ENCODE data around the gene NTSR1. TPM values are rescaled to one million over a fixed set of nuclear protein-coding genes. Genes with fewer than 3 reads are reported as not detected.

Gene NTSR1
- total RNA-seq, 4 donors from 2014 or later: 0.06 to 0.09 TPM; not detected in 2

DNA sequence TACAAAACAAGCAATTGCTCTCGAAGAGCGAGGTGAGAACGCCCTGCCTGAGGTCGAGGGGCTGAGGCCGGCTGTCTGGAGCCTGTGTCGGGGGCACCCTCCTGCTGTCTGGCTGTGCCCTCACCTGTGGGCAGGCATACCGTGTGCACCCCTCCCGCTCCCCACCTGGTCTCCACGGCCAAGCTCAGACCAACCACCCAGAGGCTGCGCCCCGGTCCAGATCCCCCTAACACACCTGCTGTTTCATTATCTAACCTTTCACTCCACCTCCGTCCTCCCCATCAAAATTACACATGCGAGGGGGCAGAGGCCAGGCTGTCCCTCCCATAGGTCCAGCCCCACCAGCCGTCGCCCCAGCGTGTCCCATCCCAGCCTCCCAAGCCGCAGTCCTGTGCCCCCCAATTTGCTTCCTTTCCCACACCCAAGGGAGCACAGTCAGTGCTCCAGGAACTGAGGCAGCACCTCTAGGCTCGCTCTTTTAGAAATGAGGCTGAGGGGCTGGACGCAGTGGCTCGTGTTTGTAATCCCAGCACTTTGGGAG, 35.2 kb downstream of the NTSR1 start:
- no peak overlapping the region for H3K27ac ChIP-seq
- H3K4me1 ChIP-seq: peaks cover 9 to 34% (median 23%) of the 10 kb centered on the region in 3 donors
- H3K36me3 ChIP-seq: no peaks in the 10 kb centered on the region
- no peaks in the 10 kb centered on the region for H3K9me3 ChIP-seq
- 80 to 81% methylated on average over 17 to 18 of the region's 20 CpGs for WGBS, 2 donors
- no peak for DNase-seq
- H3K4me3 ChIP-seq: no peak overlapping the region
- intact Hi-C loops (cut with DNase I): no loop called here
- peaks cover 0 to 73% (median 0%) of the 10 kb centered on the region in 4 donors for H3K27me3 ChIP-seq
- TF ChIP-seq, protein P1, sequence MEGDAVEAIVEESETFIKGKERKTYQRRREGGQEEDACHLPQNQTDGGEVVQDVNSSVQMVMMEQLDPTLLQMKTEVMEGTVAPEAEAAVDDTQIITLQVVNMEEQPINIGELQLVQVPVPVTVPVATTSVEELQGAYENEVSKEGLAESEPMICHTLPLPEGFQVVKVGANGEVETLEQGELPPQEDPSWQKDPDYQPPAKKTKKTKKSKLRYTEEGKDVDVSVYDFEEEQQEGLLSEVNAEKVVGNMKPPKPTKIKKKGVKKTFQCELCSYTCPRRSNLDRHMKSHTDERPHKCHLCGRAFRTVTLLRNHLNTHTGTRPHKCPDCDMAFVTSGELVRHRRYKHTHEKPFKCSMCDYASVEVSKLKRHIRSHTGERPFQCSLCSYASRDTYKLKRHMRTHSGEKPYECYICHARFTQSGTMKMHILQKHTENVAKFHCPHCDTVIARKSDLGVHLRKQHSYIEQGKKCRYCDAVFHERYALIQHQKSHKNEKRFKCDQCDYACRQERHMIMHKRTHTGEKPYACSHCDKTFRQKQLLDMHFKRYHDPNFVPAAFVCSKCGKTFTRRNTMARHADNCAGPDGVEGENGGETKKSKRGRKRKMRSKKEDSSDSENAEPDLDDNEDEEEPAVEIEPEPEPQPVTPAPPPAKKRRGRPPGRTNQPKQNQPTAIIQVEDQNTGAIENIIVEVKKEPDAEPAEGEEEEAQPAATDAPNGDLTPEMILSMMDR (IDR thresholded peaks at IDR 0.05): no peak
- no peak for TF ChIP-seq POLR2A (IDR thresholded peaks at IDR 0.05)

DNA sequence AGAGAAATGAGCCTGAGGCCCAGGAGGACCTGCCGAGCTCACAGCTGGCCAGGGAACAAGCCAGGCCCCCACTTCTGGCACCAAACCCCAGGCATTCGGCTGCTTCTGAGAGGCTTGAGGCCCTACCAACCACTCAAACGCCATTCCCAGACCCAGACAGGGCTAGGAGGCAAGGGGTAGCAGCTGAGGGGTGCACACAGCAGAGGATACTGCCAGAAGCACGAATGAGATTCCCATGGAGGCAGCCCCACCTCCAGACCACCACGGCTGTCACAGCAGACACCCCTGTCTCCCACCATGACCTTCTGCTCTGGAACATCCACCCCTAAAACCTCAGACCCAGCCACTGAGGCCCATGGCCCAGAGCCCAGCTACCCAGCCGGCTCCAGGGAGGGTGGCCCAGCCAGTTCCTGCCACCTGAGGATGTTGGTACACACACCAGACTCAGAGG, 36.1 kb downstream of the NTSR1 start:
- Histone ChIP-seq H3K9me3 (no peaks in the 10 kb centered on the region), H3K4me3 (no peak overlapping the region), H3K27ac (no peak overlapping the region), H3K4me1 (peaks cover 9 to 25% (median 15%) of the 10 kb centered on the region in 3 donors), H3K27me3 (peaks cover 0 to 68% (median 0%) of the 10 kb centered on the region in 4 donors), H3K36me3 (no peaks in the 10 kb centered on the region)
- no peak for DNase-seq
- TF ChIP-seq, protein P1 (IDR thresholded peaks at IDR 0.05): no peak
- no peak for TF ChIP-seq POLR2A (IDR thresholded peaks at IDR 0.05)
- 78 to 85% methylated on average over 2 to 5 of the region's 6 CpGs for WGBS, 2 donors
- intact Hi-C loops (cut with DNase I): no loop called here

DNA sequence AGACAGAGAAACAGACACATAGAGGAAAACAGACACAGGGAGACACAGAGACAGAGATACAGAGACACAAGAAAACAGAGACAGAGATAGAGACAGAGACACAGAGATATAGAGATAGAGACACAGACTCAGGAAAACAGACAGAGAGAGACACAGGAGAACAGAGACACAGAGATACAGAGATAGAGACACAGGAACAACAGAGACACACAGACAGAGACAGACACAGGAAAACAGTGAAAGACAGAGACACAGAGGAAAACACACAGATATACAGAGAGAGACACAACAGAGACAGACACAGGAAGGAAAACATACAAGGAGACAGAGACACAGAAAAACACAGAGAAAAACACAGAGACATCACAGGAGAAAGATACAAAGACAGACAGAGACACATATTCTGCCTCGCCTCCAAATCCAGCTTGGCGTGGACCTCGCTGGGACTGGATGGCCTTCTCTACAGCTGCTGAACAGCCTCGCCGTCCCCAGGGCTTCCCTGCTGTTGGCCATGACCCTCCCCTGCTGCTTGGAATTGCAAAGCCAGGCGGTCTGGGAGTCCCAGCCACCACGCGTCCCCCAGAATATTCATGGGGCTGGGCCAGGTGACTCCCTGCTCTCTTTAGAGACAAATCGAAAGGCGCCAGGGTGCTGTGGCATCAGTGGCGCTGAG, 36.8 kb downstream of the NTSR1 start:
- Histone ChIP-seq H3K9me3 (no peaks in the 10 kb centered on the region), H3K4me1 (peaks cover 8 to 19% (median 11%) of the 10 kb centered on the region in 3 donors), H3K27me3 (peaks cover 0 to 65% (median 0%) of the 10 kb centered on the region in 4 donors), H3K36me3 (no peaks in the 10 kb centered on the region), H3K4me3 (no peak overlapping the region), H3K27ac (no peak overlapping the region)
- no peak for DNase-seq
- intact Hi-C loops (cut with DNase I): no loop called here
- no peak for TF ChIP-seq POLR2A (IDR thresholded peaks at IDR 0.05)
- TF ChIP-seq, protein P1 (IDR thresholded peaks at IDR 0.05): no peak
- 83 to 96% methylated on average over 6 to 8 of the region's 11 CpGs for WGBS, 2 donors

DNA sequence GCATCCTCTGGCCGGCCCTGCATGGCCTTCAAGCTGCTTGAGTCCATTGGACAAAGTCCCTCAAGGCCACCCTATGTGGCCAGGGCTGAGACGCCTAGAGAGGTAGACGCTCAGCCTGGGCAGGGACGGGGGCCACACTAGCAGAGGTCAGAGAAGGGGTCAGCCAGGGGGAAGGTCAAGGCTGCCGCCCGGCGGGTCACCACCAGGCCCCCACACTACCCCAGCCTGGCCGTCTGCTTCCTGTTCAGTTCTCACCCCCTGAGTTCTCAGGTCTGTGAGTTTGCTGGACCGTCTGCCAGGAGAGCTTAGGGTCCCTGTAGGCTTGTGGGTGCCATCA, 37.3 kb downstream of the NTSR1 start:
- H3K27me3 ChIP-seq: peaks cover 0 to 60% (median 0%) of the 10 kb centered on the region in 4 donors
- no peak for DNase-seq
- H3K9me3 ChIP-seq: no peaks in the 10 kb centered on the region
- intact Hi-C loops (cut with DNase I): no loop called here
- TF ChIP-seq, protein P1 (IDR thresholded peaks at IDR 0.05): no peak
- H3K27ac ChIP-seq: no peak overlapping the region
- peaks cover 3 to 14% (median 6%) of the 10 kb centered on the region in 3 donors for H3K4me1 ChIP-seq
- H3K4me3 ChIP-seq: no peak overlapping the region
- H3K36me3 ChIP-seq: no peaks in the 10 kb centered on the region
- 73 to 76% methylated on average over 5 to 6 of the region's 9 CpGs for WGBS, 2 donors

DNA sequence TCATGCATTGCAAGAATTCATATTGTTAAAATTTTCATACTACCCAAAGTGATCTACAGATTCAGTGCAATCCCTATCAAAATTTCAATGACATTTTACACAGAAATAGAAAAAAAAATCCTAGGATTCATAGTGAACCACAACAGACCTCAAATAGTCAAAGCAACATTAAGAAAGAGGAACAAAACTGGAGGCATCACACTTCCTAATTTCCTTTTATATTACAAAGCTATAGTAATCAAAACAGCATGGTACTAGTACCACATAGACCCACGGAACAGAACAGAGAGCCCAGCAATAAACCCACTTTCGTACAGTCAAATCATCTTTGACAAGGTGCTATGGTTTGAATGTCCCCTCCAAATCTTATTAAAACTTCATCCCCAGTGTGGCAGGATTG, 39.7 kb downstream of the NTSR1 start:
- H3K4me3 ChIP-seq: no peak overlapping the region

More for the DNA sequence above, 39.7 kb downstream of the NTSR1 start:
- H3K27me3 ChIP-seq: peaks cover 0 to 57% (median 0%) of the 10 kb centered on the region in 4 donors
- peaks cover 0 to 10% (median 3%) of the 10 kb centered on the region in 3 donors for H3K4me1 ChIP-seq
- no peaks in the 10 kb centered on the region for H3K9me3 ChIP-seq
- 68 to 84% methylated on average over 2 of the region's 2 CpGs for WGBS, 2 donors
- DNase-seq: no peak
- TF ChIP-seq, protein P1 (IDR thresholded peaks at IDR 0.05): no peak
- TF ChIP-seq POLR2A (IDR thresholded peaks at IDR 0.05): no peak
- intact Hi-C loops (cut with DNase I): no loop called here
- no peak overlapping the region for H3K27ac ChIP-seq
- H3K36me3 ChIP-seq: no peaks in the 10 kb centered on the region
